Dedifferentiated amniotic fluid mesenchymal stem cell (primary cell): ENCODE data around the gene TECRL.

Source experiments
- DNase-seq: peaks from one replicate; pipeline ENCODE4 v3.0.0-alpha.2; 2016; ENCODE audit errors: extremely low spot score

Gene TECRL

DNA sequence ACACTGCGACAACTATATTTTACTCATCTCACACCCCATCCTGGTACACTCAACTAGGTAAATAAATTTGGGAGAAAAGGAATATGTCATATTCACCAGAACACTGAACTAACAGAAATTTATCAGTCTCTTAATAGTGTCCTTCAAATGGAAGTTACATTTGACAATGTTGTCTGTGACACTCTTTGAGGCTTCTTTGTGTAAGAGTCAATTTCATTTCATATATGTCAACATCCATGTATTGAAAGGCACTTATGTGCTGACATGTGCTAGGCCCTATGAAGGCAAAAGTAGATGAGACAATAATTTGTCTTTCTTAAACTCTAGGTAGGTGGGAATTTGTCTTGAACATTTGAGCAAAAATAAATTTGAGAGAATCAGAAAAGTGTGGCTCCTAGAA lies 82.0 kb downstream of the TECRL start:
- no peak for DNase-seq

- DNase-seq: no peak
Measured at GRCh38 chr4:64326507-64326906, 82.7 kb downstream of the TECRL start.

DNA sequence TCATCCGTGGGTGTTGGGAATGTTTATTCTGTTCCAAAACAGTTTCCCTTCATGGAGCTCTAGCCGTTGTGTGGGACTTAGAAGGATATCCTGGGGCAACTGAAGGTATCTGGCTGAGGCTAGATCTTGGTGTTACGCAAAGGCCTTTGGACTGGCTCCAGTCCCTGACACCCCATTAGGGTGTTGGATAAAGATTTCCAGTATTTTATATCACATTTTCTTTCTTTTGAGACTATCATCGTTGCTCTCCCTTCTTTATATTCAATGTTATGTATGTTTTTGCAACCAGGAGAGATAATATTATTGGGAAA lies 103.0 kb downstream of the TECRL start:
- no peak for DNase-seq

- no peak for DNase-seq
Measured at GRCh38 chr4:64305565-64306254, 103.5 kb downstream of the TECRL start.

GRCh38 chr4:64272432-64272831 lies 136.8 kb downstream of the TECRL start:
- no peak for DNase-seq

- no peak for DNase-seq
Measured at GRCh38 chr4:64271601-64272081, 137.6 kb downstream of the TECRL start.

- no peak for DNase-seq
Measured at GRCh38 chr4:64266669-64267068, 142.6 kb downstream of the TECRL start.

DNA sequence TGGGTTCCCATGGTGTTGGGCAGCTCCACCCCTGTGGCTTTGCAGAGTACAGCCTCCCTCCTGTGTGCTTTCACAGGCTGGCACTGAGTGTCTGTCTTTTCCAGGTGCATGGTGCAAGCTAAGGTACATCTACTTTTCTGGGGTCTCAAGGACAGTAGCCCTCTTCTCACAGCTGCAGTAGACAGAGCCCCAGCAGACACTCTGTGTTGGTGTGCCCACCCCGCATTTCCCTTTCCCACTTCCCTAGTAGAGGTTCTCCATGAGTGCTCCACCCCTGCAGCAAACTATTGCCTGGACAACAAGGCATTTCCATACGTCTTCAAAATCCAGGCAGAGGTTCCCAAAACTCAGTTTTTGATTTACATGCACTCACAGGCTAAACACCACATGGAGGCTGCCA lies 143.0 kb downstream of the TECRL start:
- no peak for DNase-seq

GRCh38 chr4:64251781-64252180 lies 157.5 kb downstream of the TECRL start:
- DNase-seq: no peak

GRCh38 chr4:64250488-64250887 lies 158.8 kb downstream of the TECRL start:
- no peak for DNase-seq

DNA sequence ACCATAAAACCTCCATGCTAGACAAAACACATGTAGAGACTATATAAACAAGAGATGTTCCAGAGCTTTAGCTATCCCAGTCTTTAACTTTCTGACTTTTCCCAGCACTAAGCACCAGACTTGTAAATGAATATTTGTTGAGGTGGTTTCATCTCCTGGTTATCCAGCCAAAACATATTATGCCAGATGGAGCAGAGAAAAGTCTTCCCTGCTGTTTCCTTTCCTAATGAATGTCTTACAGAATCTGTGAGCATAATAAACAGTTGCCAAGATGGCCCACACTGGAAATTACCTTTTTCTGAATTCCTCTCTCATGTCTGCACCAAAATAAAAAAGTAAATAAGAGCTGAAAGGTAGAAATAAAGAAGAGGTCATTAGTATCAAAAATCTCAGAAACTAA lies 159.2 kb downstream of the TECRL start:
- DNase-seq: no peak

DNA sequence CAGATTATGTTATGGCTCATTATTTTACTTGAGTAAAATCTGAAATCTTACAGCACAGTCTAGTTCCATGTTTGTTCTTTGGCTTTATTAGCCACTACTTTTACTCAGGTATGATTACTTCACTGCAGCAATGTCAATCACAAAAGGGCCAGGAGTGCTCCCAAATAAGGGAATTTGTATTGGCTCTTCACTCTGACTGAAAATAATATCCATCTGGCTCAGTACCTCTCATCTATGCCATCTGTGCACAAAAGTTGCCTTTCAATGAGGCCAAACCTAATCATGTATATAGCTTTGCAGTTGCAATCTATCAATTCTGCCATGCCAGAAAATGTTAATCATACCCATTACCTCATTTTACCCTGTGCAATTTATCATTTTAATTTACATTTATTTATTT lies 161.1 kb downstream of the TECRL start:
- DNase-seq: no peak

GRCh38 chr4:64230709-64231310 lies 178.4 kb downstream of the TECRL start:
- no peak for DNase-seq
